Colonic mucosa (tissue), 4 donors: ENCODE measurements around the gene C16orf74. TPM values are rescaled to one million over a fixed set of nuclear protein-coding genes. Genes with fewer than 3 reads are reported as not detected.

Experiments
- DNase-seq: peaks from one replicate; pipeline ENCODE4 v3.0.0-alpha.2; 2020
- H3K27ac ChIP-seq: fragments of 200-600 bp; one replicate; pipeline ENCODE4 v1.8.0; 2021
- H3K27me3 ChIP-seq: fragments of 200-600 bp; one replicate; pipeline ENCODE4 v1.8.0; 2021
- H3K36me3 ChIP-seq: fragments of 200-600 bp; one replicate; pipeline ENCODE4 v1.8.0; 2021
- H3K4me1 ChIP-seq: fragments of 200-600 bp; one replicate; pipeline ENCODE4 v1.8.0; 2021; ENCODE audit warnings: mild to moderate bottlenecking
- H3K4me3 ChIP-seq: fragments of 200-600 bp; one replicate; pipeline ENCODE4 v1.8.0; 2021
- H3K9ac ChIP-seq, 2 donors: one replicate each; pipeline ENCODE4 v1.7.0; 2013; ENCODE audit warnings: control low read depth in 2 of 2, low read depth in 2 of 2, low read length in 2 of 2
- H3K9me3 ChIP-seq: fragments of 200-600 bp; one replicate; pipeline ENCODE4 v1.8.0; 2021
- intact Hi-C: fragments of 100-400 bp; cut with DNase I; formaldehyde crosslinking; loops from one replicate; pipeline ENCODE4 v1.14.1; 2022
- total RNA-seq, 2 donors: library from RNA; stranded (reverse); fragmentation: NEBNext Ultra II Directional in 1 of 2; extraction: Animal tissue kit (Norgen Biotek cat#: 25700) in 1 of 2; gene quantifications; one replicate each; pipeline ENCODE4 v1.2.1, GENCODE V29; 2021
- TF ChIP-seq, protein P1 (sequence below): fragments of 200-600 bp; IDR thresholded peaks from one replicate; pipeline ENCODE4 v1.8.0; 2022; ENCODE audit warnings: antibody characterized with exemption, mild to moderate bottlenecking
- donor health status: healthy.
- donor health status: DM: no; HTN: no; CAD: no.
- donor health status: DM: no; HTN: no; CAD: no.

C16orf74 gene
- total RNA-seq, 2 donors from 2014 or later, result 0.37 to 0.96 TPM

DNA sequence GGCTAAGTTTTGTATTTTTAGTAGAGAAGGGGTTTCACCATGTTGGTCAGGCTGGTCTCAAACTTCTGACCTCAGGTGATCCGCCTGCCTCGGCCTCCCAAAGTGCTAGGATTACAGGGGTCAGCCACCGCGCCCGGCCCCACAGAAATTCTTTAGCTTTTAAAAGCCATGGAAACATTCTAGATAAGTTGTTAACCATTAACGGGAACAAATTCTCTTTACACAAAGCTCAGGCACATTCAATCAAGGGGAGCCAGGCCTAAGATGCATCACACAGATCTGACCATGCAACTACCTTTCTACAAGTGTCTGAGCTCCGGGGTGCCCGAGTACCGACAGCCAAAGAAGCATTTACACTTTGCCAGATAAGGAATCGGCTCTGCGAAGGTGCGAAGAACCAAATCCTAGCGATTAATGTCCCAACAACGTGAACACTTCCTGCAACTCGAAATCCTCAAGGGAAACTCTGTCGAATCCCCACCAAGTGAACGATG, 47.4 kb upstream of the C16orf74 start:
- Histone ChIP-seq H3K4me3 (peak overlapping the region; percentile 93), H3K4me1 (peaks cover 10% of the 10 kb centered on the region), H3K27me3 (no peaks in the 10 kb centered on the region), H3K9me3 (no peaks in the 10 kb centered on the region), H3K9ac (peak overlapping the region; percentile 91 to 100), H3K27ac (no peak overlapping the region), H3K36me3 (peaks cover 6% of the 10 kb centered on the region)
- no peak for DNase-seq
- intact Hi-C loops, result no loop called here
- TF ChIP-seq, protein P1, sequence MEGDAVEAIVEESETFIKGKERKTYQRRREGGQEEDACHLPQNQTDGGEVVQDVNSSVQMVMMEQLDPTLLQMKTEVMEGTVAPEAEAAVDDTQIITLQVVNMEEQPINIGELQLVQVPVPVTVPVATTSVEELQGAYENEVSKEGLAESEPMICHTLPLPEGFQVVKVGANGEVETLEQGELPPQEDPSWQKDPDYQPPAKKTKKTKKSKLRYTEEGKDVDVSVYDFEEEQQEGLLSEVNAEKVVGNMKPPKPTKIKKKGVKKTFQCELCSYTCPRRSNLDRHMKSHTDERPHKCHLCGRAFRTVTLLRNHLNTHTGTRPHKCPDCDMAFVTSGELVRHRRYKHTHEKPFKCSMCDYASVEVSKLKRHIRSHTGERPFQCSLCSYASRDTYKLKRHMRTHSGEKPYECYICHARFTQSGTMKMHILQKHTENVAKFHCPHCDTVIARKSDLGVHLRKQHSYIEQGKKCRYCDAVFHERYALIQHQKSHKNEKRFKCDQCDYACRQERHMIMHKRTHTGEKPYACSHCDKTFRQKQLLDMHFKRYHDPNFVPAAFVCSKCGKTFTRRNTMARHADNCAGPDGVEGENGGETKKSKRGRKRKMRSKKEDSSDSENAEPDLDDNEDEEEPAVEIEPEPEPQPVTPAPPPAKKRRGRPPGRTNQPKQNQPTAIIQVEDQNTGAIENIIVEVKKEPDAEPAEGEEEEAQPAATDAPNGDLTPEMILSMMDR, result no peak

DNA sequence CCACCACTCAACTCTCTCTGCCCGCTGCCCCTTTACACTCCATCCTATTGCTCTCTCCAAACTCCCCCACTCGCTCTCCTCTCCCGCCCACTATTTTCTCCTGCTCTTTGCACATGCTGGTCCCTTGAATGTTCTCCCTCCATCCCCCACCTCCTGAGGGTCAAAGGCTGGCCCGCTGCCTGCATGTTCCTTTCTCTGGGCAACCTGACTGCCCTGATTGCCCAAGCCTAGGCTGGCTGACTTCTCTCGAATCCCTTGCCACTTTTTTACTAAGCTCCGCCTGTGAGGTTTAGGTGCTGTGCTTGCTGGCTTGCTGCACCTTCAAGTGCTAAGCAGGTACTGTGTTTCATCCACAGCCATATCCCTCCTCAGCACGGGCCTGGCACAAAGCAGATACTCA, 45.7 kb upstream of the C16orf74 start:
- no peaks in the 10 kb centered on the region for H3K27me3 ChIP-seq
- H3K9ac ChIP-seq, result no peak overlapping the region
- TF ChIP-seq, protein P1, result no peak
- no peak overlapping the region for H3K4me3 ChIP-seq
- no peak for DNase-seq
- no peaks in the 10 kb centered on the region for H3K9me3 ChIP-seq
- intact Hi-C loops, result no loop called here
- H3K27ac ChIP-seq, result no peak overlapping the region
- H3K36me3 ChIP-seq, result no peaks in the 10 kb centered on the region
- peaks cover 10% of the 10 kb centered on the region for H3K4me1 ChIP-seq

DNA sequence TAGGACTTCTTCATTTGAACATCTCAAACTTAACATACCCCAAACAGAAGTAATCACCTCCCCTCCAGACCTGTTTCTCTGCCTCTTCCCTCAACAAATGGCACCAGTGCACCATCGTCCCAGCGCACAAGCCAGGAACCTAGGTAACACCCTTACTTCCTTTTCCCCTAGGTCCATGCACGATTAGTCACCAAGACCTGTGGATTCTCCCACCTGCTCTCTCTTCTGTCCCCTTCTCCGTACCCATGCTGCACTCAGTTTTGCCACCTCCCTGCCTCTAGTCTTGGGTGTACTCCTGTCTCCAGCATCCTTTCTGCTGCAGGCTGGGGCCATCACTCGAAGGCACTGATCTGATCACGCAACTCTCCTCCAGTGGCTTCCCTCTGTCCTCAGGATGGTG, 45.3 kb upstream of the C16orf74 start:
- H3K27me3 ChIP-seq, result no peaks in the 10 kb centered on the region
- H3K36me3 ChIP-seq, result no peaks in the 10 kb centered on the region
- no peak for DNase-seq
- H3K27ac ChIP-seq, result no peak overlapping the region
- H3K9me3 ChIP-seq, result no peaks in the 10 kb centered on the region
- TF ChIP-seq, protein P1, result no peak
- peaks cover 10% of the 10 kb centered on the region for H3K4me1 ChIP-seq
- intact Hi-C loops, result no loop called here
- H3K9ac ChIP-seq, result no peak overlapping the region
- no peak overlapping the region for H3K4me3 ChIP-seq

DNA sequence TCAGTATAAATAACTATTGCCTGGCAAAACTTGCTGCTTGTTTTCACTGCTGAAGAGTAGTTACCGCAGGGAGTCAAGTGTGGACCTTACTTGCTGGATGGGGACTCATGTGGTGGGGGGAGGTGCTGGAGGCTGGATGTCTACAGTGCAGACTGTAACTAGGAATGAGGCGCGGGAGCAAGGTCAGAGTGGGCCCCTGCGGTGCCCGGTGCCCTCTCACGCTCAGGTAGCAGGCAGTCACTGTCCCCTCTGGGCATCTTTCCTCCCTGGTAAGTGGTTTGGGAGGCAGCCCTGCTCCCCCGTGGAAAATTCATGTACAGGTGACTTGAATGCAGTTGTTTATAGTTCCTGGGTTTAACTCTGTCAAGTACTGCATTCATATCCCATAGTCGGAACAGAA, 43.8 kb upstream of the C16orf74 start:
- Histone ChIP-seq H3K27ac (no peak overlapping the region), H3K27me3 (no peaks in the 10 kb centered on the region), H3K4me3 (no peak overlapping the region), H3K4me1 (peaks cover 6% of the 10 kb centered on the region), H3K9ac (no peak overlapping the region), H3K36me3 (no peaks in the 10 kb centered on the region), H3K9me3 (no peaks in the 10 kb centered on the region)
- DNase-seq, result no peak
- TF ChIP-seq, protein P1, result no peak
- intact Hi-C loops, result no loop called here

DNA sequence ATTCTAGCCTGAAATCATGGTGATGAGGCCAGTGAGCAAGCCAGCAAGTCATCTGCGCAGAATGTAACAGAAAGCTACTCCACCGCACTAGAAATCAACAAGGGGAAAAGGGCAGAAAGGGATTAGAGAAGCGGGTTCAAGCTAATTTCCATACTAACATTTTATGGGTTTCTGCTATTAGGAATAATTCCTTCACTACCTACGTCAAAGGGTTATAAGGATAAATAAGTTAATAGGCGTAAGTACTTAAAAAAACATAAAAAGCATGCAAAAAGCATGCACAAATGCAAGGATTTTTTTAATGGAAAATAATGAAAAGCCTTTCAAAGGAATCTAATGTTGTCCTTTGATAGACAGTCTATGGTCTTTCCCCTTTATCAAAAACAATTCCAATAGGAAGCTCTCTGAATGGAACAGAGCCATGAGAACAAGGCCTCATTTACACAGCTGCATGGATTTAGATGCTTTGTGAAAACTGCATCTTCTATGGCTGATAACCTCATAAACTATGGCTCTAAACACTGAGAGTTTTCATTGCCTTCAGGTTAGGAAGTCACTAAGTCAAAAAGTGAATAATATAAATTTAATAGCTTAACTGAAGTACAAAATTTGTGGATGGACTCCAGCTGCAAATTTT, 42.9 kb upstream of the C16orf74 start:
- H3K4me3 ChIP-seq, result no peak overlapping the region
- peaks cover 6% of the 10 kb centered on the region for H3K4me1 ChIP-seq
- no peaks in the 10 kb centered on the region for H3K27me3 ChIP-seq
- H3K36me3 ChIP-seq, result no peaks in the 10 kb centered on the region
- H3K9ac ChIP-seq, result no peak overlapping the region
- no peaks in the 10 kb centered on the region for H3K9me3 ChIP-seq
- no peak for DNase-seq
- no peak overlapping the region for H3K27ac ChIP-seq
- TF ChIP-seq, protein P1, result no peak
- intact Hi-C loops, result no loop called here
